ENCODE results near the gene SWT1.

Gene SWT1

DNA sequence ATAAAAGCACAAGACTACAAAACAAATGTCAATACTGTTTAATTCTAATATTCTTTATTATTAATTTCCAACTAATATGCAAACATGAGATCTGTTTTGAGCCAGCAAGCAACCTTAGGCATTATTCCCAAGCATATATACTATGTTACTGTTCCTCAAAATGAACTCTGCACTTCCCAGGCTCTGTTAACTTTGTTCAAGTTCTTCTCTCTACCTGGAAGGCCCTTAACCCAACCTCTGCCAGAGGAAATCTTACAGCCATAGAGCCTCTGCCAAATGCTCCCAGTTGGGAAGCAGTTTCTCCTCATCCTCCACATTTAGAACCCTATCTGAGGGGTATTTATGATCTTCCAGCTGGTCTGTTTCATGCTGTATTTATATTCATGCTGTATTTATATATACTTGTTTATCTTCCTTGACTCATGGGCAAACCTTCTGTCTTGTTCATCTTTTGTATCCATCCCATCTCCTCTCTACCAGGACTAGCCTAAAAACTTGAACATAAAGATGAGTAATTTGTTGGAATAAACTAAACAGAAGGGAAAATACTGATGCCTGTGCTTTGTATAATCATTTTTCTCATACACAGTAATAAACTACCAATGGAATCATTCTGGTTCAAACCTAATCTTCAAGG, 154.7 kb downstream of the SWT1 start (continued):
- TF ChIP-seq, protein P1, sequence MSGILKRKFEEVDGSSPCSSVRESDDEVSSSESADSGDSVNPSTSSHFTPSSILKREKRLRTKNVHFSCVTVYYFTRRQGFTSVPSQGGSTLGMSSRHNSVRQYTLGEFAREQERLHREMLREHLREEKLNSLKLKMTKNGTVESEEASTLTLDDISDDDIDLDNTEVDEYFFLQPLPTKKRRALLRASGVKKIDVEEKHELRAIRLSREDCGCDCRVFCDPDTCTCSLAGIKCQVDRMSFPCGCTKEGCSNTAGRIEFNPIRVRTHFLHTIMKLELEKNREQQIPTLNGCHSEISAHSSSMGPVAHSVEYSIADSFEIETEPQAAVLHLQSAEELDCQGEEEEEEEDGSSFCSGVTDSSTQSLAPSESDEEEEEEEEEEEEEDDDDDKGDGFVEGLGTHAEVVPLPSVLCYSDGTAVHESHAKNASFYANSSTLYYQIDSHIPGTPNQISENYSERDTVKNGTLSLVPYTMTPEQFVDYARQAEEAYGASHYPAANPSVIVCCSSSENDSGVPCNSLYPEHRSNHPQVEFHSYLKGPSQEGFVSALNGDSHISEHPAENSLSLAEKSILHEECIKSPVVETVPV (CRISPR knock-in tag; IDR thresholded peaks at IDR 0.05) = no peak

DNA sequence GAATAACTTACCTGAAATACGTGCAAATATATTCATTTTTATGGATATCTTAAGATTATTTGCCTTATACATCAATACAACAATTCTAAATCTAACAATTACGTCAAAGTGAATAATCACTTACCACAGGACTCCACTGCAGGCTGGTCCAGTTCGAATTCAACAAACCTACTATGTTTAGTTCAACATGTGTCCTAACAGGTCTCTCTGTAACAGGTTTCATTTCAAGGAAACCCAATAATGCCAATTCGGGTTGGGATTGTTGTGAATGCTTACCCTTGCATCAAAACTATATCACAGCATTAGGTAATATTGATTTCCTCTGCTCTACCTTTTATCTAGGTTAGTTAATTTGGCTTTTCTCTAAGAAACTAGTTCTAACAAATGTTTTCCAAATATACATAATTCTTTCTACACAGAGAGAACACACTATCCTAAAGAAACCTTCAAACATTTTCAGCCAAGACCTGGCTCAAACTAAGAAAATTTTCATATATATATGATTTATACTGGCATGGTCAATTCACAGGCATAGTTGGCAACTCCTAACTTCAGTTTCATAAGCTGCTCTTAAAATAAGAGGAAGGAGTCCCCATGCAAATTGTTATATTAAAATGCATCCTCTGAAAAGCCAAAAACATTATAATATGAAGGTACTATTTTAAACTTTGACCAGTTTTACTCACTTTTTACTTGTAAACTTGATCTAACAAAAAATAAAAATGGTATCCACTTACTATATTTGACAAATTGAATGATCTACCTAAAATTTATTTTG, 155.6 kb downstream of the SWT1 start:
- ATAC-seq = no peak
- no peak for TF ChIP-seq ZNF70 (CRISPR knock-in tag; IDR thresholded peaks at IDR 0.05)
- no peak for TF ChIP-seq TOX (CRISPR knock-in tag; IDR thresholded peaks at IDR 0.05; ENCODE audit: borderline replicate concordance)
- TF ChIP-seq, protein P1 (CRISPR knock-in tag; IDR thresholded peaks at IDR 0.05) = no peak
- no peak for TF ChIP-seq ZNF565 (CRISPR knock-in tag; conservative IDR thresholded peaks at IDR 0.05; ENCODE audit: low read depth)
- TF ChIP-seq BACH2 (CRISPR knock-in tag; IDR thresholded peaks at IDR 0.05; ENCODE audit: borderline replicate concordance) = no peak
- no peak for TF ChIP-seq ARNTL (CRISPR knock-in tag; IDR thresholded peaks at IDR 0.05; ENCODE audit: borderline replicate concordance, low read depth)
- TF ChIP-seq ZNF8 (CRISPR knock-in tag; IDR thresholded peaks at IDR 0.05) = no peak
- TF ChIP-seq TCF4 (CRISPR knock-in tag; IDR thresholded peaks at IDR 0.05; ENCODE audit: borderline replicate concordance) = no peak
- TF ChIP-seq CSDC2 (CRISPR knock-in tag; IDR thresholded peaks at IDR 0.05) = no peak
- TF ChIP-seq ISL1 (CRISPR knock-in tag; IDR thresholded peaks at IDR 0.05) = no peak
- no peak for TF ChIP-seq OSR1 (CRISPR knock-in tag; IDR thresholded peaks at IDR 0.05)
- TF ChIP-seq ZC3H10 (CRISPR knock-in tag; IDR thresholded peaks at IDR 0.05) = no peak
- TF ChIP-seq ESRRG (CRISPR knock-in tag; IDR thresholded peaks at IDR 0.05) = no peak
- TF ChIP-seq, protein P2, sequence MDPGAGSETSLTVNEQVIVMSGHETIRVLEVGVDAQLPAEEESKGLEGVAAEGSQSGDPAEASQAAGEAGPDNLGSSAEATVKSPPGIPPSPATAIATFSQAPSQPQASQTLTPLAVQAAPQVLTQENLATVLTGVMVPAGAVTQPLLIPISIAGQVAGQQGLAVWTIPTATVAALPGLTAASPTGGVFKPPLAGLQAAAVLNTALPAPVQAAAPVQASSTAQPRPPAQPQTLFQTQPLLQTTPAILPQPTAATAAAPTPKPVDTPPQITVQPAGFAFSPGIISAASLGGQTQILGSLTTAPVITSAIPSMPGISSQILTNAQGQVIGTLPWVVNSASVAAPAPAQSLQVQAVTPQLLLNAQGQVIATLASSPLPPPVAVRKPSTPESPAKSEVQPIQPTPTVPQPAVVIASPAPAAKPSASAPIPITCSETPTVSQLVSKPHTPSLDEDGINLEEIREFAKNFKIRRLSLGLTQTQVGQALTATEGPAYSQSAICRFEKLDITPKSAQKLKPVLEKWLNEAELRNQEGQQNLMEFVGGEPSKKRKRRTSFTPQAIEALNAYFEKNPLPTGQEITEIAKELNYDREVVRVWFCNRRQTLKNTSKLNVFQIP (CRISPR knock-in tag; IDR thresholded peaks at IDR 0.05; ENCODE audit: borderline replicate concordance, low read depth) = no peak
- no peak for TF ChIP-seq SNAI2 (CRISPR knock-in tag; IDR thresholded peaks at IDR 0.05)
- TF ChIP-seq GLIS3 (CRISPR knock-in tag; IDR thresholded peaks at IDR 0.05) = no peak
- TF ChIP-seq, protein P3, sequence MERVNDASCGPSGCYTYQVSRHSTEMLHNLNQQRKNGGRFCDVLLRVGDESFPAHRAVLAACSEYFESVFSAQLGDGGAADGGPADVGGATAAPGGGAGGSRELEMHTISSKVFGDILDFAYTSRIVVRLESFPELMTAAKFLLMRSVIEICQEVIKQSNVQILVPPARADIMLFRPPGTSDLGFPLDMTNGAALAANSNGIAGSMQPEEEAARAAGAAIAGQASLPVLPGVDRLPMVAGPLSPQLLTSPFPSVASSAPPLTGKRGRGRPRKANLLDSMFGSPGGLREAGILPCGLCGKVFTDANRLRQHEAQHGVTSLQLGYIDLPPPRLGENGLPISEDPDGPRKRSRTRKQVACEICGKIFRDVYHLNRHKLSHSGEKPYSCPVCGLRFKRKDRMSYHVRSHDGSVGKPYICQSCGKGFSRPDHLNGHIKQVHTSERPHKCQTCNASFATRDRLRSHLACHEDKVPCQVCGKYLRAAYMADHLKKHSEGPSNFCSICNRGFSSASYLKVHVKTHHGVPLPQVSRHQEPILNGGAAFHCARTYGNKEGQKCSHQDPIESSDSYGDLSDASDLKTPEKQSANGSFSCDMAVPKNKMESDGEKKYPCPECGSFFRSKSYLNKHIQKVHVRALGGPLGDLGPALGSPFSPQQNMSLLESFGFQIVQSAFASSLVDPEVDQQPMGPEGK (CRISPR knock-in tag; IDR thresholded peaks at IDR 0.05; ENCODE audit: borderline replicate concordance) = no peak

DNA sequence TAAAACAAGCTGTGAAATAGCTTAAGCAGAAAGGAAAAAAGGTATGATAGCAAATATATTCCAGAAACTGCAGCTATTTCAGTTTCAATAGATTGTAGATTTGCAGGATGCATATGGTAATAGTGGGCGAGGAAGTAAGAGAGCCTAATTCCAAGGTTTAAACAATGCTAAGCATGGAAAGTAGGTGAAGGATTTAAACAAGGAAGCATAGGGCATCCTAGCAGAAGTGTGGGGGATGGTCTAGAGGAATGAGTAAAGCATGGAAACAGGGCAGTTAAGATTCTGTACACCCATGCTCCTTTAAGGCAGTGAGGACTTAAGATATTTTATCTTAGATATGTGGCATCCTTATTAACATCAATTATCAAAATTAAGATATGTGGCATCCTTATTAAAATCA, 157.4 kb downstream of the SWT1 start:
- ATAC-seq = no peak

More for the DNA sequence above, 157.4 kb downstream of the SWT1 start:
- TF ChIP-seq TCF4 (CRISPR knock-in tag; IDR thresholded peaks at IDR 0.05; ENCODE audit: borderline replicate concordance) = no peak
- TF ChIP-seq BACH2 (CRISPR knock-in tag; IDR thresholded peaks at IDR 0.05; ENCODE audit: borderline replicate concordance) = no peak
- no peak for TF ChIP-seq PPARA (CRISPR knock-in tag; IDR thresholded peaks at IDR 0.05; ENCODE audit: borderline replicate concordance)
- no peak for TF ChIP-seq CSDC2 (CRISPR knock-in tag; IDR thresholded peaks at IDR 0.05)
- no peak for TF ChIP-seq ZFP3 (CRISPR knock-in tag; IDR thresholded peaks at IDR 0.05)
- no peak for TF ChIP-seq ZNF565 (CRISPR knock-in tag; conservative IDR thresholded peaks at IDR 0.05; ENCODE audit: low read depth)
- no peak for TF ChIP-seq ZNF8 (CRISPR knock-in tag; IDR thresholded peaks at IDR 0.05)
- TF ChIP-seq, protein P4, sequence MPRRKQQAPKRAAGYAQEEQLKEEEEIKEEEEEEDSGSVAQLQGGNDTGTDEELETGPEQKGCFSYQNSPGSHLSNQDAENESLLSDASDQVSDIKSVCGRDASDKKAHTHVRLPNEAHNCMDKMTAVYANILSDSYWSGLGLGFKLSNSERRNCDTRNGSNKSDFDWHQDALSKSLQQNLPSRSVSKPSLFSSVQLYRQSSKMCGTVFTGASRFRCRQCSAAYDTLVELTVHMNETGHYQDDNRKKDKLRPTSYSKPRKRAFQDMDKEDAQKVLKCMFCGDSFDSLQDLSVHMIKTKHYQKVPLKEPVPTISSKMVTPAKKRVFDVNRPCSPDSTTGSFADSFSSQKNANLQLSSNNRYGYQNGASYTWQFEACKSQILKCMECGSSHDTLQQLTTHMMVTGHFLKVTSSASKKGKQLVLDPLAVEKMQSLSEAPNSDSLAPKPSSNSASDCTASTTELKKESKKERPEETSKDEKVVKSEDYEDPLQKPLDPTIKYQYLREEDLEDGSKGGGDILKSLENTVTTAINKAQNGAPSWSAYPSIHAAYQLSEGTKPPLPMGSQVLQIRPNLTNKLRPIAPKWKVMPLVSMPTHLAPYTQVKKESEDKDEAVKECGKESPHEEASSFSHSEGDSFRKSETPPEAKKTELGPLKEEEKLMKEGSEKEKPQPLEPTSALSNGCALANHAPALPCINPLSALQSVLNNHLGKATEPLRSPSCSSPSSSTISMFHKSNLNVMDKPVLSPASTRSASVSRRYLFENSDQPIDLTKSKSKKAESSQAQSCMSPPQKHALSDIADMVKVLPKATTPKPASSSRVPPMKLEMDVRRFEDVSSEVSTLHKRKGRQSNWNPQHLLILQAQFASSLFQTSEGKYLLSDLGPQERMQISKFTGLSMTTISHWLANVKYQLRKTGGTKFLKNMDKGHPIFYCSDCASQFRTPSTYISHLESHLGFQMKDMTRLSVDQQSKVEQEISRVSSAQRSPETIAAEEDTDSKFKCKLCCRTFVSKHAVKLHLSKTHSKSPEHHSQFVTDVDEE (CRISPR knock-in tag; IDR thresholded peaks at IDR 0.05) = no peak
- TF ChIP-seq ISL1 (CRISPR knock-in tag; IDR thresholded peaks at IDR 0.05) = no peak
- TF ChIP-seq, protein P3 (CRISPR knock-in tag; IDR thresholded peaks at IDR 0.05; ENCODE audit: borderline replicate concordance) = no peak
- TF ChIP-seq OSR1 (CRISPR knock-in tag; IDR thresholded peaks at IDR 0.05) = no peak
- TF ChIP-seq GLIS3 (CRISPR knock-in tag; IDR thresholded peaks at IDR 0.05) = no peak
- TF ChIP-seq ARNTL (CRISPR knock-in tag; IDR thresholded peaks at IDR 0.05; ENCODE audit: borderline replicate concordance, low read depth) = no peak
- no peak for TF ChIP-seq RARB (CRISPR knock-in tag; IDR thresholded peaks at IDR 0.05)
- TF ChIP-seq, protein P5, sequence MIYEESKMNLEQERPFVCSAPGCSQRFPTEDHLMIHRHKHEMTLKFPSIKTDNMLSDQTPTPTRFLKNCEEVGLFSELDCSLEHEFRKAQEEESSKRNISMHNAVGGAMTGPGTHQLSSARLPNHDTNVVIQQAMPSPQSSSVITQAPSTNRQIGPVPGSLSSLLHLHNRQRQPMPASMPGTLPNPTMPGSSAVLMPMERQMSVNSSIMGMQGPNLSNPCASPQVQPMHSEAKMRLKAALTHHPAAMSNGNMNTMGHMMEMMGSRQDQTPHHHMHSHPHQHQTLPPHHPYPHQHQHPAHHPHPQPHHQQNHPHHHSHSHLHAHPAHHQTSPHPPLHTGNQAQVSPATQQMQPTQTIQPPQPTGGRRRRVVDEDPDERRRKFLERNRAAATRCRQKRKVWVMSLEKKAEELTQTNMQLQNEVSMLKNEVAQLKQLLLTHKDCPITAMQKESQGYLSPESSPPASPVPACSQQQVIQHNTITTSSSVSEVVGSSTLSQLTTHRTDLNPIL (CRISPR knock-in tag; IDR thresholded peaks at IDR 0.05; ENCODE audit: low read depth) = no peak

Data from SK-N-SH treated with all-trans-retinoic acid at 6 μM for 48 hours (cell line).